IPS DF 4.7 (cell line): ENCODE results near the gene FGF13.
A peak's percentile ranks its signal among the peaks of the same experiment; 100 is the strongest.

Experiments
- DNase-seq: peaks from one replicate; pipeline ENCODE4 v3.0.0-alpha.2; 2013; ENCODE audit warnings: low spot score; ENCODE audit errors: extremely low read depth

Gene FGF13

GRCh38 chrX:138711399-138712347, at the start of gene FGF13:
Gene FGF13, minus strand, starts transcription at chrX:138711717. Its CDS starts 714 bp downstream, at chrX:138711003.
- DNase-seq = no peak

GRCh38 chrX:138759217-138759943, 47.9 kb upstream of the FGF13 start:
- no peak for DNase-seq

- DNase-seq = no peak
Observed at GRCh38 chrX:138756234-138756633, 44.7 kb upstream of the FGF13 start.

- no peak for DNase-seq
Observed at GRCh38 chrX:138754861-138755260, 43.3 kb upstream of the FGF13 start.

GRCh38 chrX:138748480-138748879, 37.0 kb upstream of the FGF13 start:
- no peak for DNase-seq

- peak; percentile 38 for DNase-seq
Observed at GRCh38 chrX:138745196-138745595, 33.7 kb upstream of the FGF13 start.

- DNase-seq = no peak
Observed at GRCh38 chrX:138742217-138742616, 30.7 kb upstream of the FGF13 start.

- DNase-seq = no peak
Observed at GRCh38 chrX:138740341-138740740, 28.8 kb upstream of the FGF13 start.

GRCh38 chrX:138723301-138723700, 11.8 kb upstream of the FGF13 start:
- DNase-seq = no peak

- no peak for DNase-seq
Observed at GRCh38 chrX:138719396-138719795, 7.9 kb upstream of the FGF13 start.

- DNase-seq = no peak
Observed at GRCh38 chrX:138718941-138719340, 7.4 kb upstream of the FGF13 start.

- no peak for DNase-seq
Observed at GRCh38 chrX:138710866-138711341, 613 bp downstream of the FGF13 start.

- DNase-seq = no peak
Observed at GRCh38 chrX:138709886-138710791, 1.4 kb downstream of the FGF13 start.

GRCh38 chrX:138708268-138708667, 3.2 kb downstream of the FGF13 start:
- no peak for DNase-seq

GRCh38 chrX:138704596-138704995, 6.9 kb downstream of the FGF13 start:
- no peak for DNase-seq

GRCh38 chrX:138704101-138704500, 7.4 kb downstream of the FGF13 start:
- DNase-seq = no peak

GRCh38 chrX:138692591-138692990, 18.9 kb downstream of the FGF13 start:
- no peak for DNase-seq

- no peak for DNase-seq
Observed at GRCh38 chrX:138691186-138691585, 20.3 kb downstream of the FGF13 start.

- DNase-seq = no peak
Observed at GRCh38 chrX:138690591-138690990, 20.9 kb downstream of the FGF13 start.

GRCh38 chrX:138683600-138683999, 27.9 kb downstream of the FGF13 start:
- no peak for DNase-seq

- DNase-seq = no peak
Observed at GRCh38 chrX:138669693-138670092, 41.8 kb downstream of the FGF13 start.
